ENCODE measurements around the gene PRKAR2A.
A peak's percentile ranks its signal among the peaks of the same experiment; 100 is the strongest.
"Not testable (repeated sequence)": the region's sequence is repeated elsewhere in the genome, so short reads cannot be mapped to it uniquely, and the experiment has no call there.

Gene PRKAR2A

GRCh38 chr3:48733752-48734518 lies 113.7 kb downstream of the PRKAR2A start:
- DNase-seq: not testable (repeated sequence)

- DNase-seq: no peak
Measured at GRCh38 chr3:48727511-48727910, 120.2 kb downstream of the PRKAR2A start.

GRCh38 chr3:48725185-48725855 lies 122.4 kb downstream of the PRKAR2A start:
- not testable (repeated sequence) for DNase-seq

- no peak for DNase-seq
Measured at GRCh38 chr3:48723725-48724124, 123.9 kb downstream of the PRKAR2A start.

- DNase-seq: not testable (repeated sequence)
Measured at GRCh38 chr3:48723293-48723692, 124.4 kb downstream of the PRKAR2A start.

- peak; percentile 81 for DNase-seq
Measured at GRCh38 chr3:48716982-48717746, 130.5 kb downstream of the PRKAR2A start, which contains the start of gene IP6K2. Gene IP6K2, minus strand, starts transcription at chr3:48717221. Its CDS starts 21,930 bp downstream, at chr3:48695291.

- peak; percentile 72 for DNase-seq
Measured at GRCh38 chr3:48716508-48716981, 131.1 kb downstream of the PRKAR2A start.

- DNase-seq: no peak
Measured at GRCh38 chr3:48715174-48715800, 132.4 kb downstream of the PRKAR2A start.

- DNase-seq: no peak
Measured at GRCh38 chr3:48711727-48712126, 135.9 kb downstream of the PRKAR2A start.

GRCh38 chr3:48709051-48709461 lies 138.6 kb downstream of the PRKAR2A start:
- no peak for DNase-seq

- DNase-seq: no peak
Measured at GRCh38 chr3:48708481-48708889, 139.2 kb downstream of the PRKAR2A start.

- no peak for DNase-seq
Measured at GRCh38 chr3:48707157-48707556, 140.5 kb downstream of the PRKAR2A start.

GRCh38 chr3:48702320-48702920 lies 145.3 kb downstream of the PRKAR2A start:
- DNase-seq: no peak

GRCh38 chr3:48700731-48701405 lies 146.8 kb downstream of the PRKAR2A start:
- DNase-seq: no peak

- DNase-seq: no peak
Measured at GRCh38 chr3:48698891-48699290, 148.8 kb downstream of the PRKAR2A start.

- no peak for DNase-seq
Measured at GRCh38 chr3:48697952-48698351, 149.7 kb downstream of the PRKAR2A start.

GRCh38 chr3:48696601-48697000 lies 151.1 kb downstream of the PRKAR2A start:
- no peak for DNase-seq
